ENCODE results near the gene XAGE3.
"Not testable (repeated sequence)": the region's sequence is repeated elsewhere in the genome, so short reads cannot be mapped to it uniquely, and the experiment has no call there.

The XAGE3 gene, protein sequence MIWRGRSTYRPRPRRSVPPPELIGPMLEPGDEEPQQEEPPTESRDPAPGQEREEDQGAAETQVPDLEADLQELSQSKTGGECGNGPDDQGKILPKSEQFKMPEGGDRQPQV

DNA sequence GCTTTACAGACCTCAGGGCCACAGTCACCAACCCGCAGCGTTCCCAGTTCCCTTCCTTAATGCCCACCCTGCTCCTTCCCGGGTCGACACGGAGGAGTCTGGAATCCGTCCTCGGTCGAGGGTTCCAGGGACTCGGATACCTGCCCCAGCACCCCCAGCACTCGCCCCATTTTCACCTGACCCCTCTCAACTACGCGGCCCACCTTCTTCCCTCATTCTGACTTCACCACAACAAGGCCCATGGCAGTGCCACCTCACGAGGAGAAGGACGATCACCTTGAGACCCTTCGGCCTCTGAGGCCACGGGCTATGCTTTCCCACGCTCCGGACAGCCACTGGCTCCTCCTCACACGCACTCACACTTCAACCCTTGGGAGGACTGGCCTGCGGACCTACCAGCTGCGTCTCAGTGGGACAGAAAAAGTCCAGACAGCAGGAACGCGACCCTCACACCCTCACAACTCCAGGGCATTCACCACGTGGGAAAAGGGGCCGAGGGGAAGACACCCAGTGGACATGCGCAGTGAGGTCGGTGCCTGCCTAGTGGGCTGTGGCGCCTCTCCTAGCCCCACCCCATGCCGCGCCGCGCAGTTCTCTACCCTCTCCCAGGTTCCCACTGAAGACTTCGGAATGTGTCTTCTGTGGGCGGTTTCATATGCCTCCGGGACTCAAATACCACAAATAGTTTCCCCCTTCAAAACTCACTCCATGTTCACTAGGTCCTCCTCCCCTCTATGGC lies at the start of gene XAGE3:
Gene XAGE3 (minus strand): TSS at position 474 of the 739 bp plus-strand sequence. CDS start 950 bp downstream, outside the sequence.
- no peak for DNase-seq

DNA sequence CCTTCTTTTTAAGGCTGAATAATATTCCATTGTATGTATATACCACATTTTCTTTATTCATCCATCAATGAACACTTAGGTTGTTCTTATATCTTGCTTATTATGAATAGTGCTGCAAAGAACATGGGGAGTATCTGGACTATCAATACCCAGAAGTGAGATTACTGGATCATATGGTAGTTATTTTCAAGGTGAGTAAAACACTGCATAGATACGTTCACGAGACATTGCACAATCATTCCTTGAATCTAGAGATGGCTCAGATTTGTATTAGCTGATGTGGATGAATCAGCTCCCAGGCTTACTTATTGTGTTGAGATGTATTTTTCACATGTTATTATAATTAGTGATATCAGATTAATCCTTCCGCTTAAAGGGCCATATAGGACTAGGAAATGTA lies 46.8 kb upstream of the XAGE3 start:
- not testable (repeated sequence) for DNase-seq

DNA sequence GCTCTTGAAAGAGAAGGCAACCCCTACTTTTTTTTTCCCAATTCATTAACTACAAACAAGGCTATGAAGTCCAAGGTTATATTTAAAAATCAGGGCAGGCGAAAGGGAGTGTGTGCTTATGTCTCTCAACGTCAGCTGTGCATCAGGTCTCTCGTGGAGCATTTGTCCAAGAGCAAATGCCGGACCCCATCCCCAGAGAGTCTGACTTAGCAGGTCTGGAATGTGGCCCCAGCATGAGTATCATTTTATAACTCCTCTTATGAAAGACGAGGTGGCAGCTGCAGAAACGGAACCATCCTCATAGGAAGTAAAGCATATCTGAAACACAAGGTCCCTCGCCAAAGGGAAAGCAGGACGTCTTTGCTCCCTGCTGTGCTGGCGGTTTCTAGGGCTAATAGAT lies 45.8 kb upstream of the XAGE3 start:
- DNase-seq = not testable (repeated sequence)

DNA sequence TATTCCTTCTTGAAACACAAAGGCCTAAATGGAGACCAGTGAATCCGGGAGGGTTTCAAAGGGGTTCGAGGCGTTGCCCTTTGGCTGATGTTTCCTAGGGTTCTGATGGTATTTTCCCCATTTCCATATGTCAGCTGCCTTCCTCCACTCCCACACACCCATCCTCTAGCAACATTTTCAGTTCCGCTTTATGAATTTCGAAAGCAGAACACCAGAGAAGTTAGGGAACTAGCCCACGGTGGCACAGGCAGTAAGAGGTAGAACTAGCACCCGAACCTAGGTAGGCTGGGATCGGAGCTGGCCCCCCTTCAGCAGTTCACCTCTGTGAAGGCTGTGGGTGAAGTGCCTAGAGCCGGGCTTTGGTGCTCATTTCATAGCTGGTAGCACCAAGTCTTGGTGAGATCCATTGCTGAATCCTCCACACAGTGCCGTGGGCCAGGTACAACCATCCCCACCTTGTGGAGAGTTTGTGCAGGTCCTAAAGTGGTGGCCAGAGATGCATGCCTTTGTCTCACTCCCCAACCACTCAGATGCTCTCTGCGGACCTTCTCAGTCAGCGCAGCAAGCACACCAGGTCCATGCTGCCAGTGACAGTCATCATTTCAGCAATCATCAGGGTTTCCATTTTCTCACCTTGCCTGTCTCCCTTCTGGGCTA lies 41.6 kb upstream of the XAGE3 start:
- DNase-seq = not testable (repeated sequence)

DNA sequence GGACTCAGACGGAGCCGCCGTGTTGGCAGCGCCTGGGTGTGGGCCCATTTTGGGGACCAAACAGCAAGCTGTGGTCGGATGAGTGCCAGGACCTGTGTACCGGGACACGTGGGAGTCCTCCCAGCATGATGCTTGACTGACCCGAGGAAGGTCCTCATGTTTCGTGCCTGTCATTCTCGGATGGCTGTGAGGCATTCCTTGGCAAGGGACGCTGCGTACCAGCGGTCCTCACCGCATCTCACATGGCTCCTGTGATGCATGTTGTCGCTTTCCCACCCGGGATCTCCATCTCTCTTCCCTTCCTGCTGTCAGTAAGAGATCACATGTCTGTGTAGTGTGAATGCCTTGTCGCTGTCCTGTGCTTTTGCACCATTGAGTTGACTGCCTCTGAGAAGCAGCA lies 40.0 kb upstream of the XAGE3 start:
- not testable (repeated sequence) for DNase-seq

DNA sequence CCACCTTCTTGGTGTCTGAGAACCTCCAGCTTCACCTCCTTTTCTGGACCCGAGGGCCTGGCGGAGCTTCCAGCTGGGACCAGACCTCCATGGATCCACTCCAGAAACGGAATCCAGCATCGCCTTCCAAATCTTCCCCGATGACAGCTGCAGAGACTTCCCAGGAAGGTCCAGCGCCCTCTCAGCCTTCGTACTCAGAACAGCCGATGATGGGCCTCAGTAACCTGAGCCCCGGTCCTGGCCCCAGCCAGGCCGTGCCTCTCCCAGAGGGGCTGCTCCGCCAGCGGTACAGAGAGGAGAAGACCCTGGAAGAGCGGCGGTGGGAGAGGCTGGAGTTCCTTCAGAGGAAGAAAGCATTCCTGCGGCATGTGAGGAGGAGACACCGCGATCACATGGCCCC lies 39.3 kb upstream of the XAGE3 start:
- not testable (repeated sequence) for DNase-seq

DNA sequence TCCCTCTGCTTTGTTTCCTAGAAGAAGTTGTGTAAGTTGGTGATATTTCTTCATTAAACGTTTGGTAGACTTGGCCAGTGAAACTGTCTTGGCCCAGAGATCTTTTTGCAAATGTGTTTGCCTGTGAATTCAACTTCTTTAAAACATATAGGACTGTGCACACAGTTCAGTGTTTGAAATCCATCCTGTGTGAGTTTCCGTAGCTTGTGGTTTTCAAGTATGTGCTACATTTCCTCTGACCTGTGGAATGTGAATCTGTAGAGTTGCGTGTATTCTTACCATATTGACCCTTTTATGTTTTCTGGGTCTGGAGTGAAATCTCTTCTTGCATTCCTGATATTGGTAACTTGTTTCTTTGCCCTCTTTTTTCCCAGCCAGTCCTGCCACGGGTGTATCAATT lies 38.2 kb upstream of the XAGE3 start:
- not testable (repeated sequence) for DNase-seq

DNA sequence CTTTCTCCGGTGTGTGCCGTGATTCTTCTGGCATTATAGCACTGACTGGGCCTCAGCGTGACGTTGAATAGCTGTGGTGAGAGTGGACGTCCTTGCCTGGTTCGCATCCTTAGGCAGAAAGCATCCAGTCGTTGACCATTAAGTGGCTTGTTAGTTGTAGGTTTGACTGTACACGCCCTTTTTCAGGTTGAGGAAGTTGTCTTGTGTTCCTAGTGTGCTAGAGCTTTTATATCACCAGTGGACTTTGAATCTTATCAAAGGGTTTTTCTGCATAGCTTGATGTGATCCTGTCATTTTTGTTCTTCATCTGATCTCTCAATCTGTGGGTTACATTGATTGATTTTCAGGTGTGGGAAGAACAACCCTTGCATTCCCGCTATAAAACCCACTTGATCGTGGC lies 37.6 kb upstream of the XAGE3 start:
- DNase-seq = not testable (repeated sequence)

DNA sequence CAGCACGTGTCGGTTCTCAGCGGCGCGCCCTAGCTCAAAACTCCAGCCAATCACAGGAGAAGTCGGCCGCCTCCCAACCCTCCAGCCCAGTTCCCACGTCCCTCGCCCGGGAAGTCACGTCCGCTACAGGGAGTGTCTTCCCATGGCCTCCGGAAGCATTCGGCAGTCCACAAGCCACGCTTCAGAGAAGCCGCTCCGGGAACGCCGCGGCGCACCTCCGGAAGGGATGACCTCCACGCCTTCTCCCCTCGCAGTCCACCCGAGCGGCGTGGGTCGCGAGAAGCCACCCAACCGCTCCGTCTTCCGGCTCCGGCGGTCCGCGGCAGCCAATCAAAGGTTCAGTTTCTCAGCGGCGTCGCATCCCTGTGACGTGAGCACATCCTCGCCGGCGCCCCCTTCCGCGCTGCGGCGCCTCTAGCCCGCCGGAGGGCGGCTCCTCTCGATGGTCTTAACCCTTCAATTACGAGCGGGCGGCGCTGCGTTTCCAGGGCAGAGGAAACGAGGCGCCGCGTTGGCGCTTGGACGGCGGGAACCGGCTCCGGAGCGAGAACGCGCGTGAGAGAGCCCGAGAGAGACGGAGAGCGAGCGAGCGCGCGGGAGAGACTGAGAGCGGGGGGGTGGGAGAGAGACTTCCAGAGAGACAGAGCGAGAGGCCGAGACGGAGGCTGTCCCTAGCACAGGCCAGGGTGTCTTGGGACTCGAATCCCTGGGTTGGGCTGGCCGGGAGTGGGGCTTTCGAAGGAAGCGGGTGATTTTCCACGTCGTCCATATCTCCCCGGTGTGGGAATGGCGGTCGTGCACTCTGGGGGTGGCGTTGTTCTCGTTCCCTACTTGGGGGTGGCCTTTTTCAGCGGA lies 29.2 kb upstream of the XAGE3 start, which contains the start of gene FAM156B:
Gene FAM156B (plus strand): TSS at position 476 of the 855 bp plus-strand sequence. CDS start 9,896 bp downstream, outside the sequence.
- not testable (repeated sequence) for DNase-seq

DNA sequence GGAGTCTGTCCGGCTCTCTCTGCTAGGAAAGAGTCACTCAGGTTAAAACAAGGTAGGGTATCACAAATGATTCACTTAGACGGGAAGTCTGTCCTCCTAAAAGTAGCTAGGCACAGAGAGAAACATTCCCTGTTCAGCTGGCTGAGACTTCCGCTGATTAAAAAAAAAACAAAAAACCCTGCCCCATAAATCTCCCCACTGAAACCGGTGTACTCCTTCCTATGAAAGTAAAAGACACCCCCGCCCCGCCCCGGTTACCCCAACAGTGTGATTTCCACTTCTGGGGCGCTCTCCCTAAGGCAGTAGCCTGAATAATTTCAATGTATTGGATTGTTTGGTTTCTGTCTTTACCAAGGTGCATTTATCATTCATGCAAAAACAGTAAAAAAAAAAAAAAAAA lies 28.6 kb upstream of the XAGE3 start:
- DNase-seq = not testable (repeated sequence)

DNA sequence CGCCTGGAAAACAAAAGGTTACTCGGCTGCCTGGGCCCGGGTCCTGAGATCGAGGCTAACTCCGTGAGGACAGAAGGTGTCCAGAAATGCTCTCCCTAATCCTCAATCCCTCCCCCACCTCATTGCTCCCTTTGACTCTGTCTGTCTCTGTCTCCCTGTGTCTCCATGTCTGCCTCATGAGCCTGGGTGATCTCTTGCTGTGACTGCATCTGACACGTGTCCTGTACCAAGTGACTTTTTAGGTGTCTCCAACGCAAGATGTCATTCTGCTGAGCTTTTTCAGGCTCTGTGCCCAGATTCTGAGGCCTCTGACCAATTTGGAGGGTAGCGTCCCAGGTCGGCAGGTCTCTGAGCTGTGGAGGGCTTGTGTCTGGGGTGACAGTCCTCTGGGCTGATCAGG lies 20.2 kb upstream of the XAGE3 start:
- not testable (repeated sequence) for DNase-seq

DNA sequence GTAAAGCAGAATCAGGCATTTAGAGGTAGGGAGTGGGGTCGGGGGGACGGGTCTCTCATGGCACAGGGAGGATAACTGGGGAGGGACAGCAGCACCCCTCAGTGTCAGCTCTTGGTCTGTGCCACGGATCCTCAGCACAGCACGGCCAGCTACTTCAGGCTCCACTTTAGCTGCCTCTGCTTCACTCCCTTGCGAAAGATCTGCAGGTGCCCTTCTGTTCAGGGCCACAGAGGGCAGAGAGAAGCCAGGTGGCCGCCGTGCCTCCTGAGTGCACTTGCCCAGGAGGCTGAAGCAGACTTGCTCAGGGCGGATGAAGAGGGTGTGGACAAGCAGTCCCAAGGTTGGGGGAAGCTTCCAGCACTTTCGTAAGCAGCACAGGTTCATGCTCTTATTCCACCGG lies 19.6 kb upstream of the XAGE3 start:
- not testable (repeated sequence) for DNase-seq

DNA sequence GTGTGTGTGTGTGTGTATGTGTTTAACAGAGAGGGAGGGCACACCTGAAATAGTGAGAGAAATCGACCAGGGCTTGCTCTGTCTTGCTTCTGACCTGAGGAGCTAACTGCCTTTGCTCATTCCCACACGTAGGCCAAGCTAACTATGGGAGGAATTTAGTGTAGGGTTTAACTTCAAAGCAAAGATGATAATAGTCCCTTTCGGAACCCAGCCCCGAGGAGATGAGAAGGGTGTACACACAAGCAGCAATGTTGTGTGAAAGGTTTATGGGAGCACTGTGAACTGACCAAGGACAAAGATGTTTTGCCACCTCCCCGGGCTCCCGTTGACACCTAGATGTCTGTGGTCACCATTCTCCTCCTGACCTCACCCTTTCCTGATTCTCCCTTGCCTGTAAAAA lies 8.5 kb upstream of the XAGE3 start:
- not testable (repeated sequence) for DNase-seq

DNA sequence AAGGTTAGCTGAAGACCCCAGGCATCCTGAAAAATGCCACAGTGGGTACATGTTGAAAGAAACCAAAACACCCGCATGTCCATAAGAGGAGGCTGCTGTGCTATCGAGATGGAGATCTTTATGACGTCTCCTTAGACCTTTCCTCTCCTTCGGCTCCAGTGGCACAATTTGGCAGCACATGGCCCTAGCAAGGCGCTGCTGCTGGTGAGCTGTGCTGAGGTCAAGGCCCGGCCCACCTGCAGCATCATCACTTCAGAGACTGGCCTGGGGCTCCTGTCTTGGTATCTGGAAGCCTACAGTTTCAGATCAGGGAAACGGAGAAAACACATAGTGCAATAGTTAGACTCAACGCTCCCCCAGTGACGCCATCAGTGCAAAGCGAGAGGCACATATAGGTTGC lies 7.6 kb upstream of the XAGE3 start:
- DNase-seq = not testable (repeated sequence)

DNA sequence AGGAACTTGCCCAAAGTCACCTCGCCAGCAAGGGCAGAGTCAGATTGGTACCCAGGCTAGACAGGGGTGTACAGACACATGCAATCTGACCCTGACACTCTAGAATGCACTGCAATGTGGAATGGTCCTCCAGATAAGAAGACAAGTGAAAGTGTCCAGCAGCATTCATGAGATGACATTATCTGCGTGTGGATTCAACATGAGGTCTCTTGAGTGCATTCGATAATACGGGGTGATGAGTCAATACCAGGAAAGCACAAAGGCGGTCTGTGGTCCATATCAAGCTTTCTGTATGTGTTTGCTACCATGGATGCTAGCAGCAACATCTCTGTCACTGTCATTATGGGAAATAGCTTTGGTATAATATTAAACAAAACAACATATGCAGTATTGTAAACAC lies 6.8 kb upstream of the XAGE3 start:
- DNase-seq = no peak

DNA sequence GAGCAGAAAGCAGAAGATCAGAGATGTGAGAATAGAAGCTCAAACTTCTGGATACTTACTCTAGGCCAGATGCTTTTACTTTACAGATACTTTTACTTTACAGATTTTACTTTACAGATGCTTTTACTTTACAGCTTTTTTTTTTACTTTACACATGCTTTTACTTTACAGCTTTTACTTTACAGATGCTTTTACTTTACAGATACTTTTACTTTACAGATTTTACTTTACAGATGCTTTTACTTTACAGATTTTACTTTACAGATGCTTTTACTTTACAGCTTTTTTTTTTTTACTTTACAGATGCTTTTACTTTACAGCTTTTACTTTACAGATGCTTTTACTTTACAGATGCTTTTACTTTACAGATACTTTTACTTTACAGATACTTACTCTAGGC lies 5.9 kb upstream of the XAGE3 start:
- not testable (repeated sequence) for DNase-seq

DNA sequence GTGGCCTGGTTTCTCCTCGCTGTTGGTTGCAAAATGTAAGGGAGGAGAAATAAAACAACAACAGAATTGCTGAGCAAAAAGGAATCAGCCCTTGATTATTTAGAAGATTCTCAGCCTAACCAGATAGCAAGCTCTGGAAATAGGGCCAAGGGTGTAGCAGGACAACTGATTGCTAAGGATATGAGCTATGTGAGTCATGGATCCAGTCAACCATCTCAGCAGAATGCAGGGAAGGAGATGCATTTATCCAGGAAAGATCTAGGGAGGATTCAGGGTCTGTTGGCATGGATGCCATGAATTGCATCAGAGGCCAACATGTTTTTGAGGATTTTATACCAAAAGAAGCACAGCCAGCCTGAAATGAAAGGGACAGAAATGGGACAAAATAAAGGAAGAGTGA lies 2.2 kb upstream of the XAGE3 start:
- DNase-seq = no peak

DNA sequence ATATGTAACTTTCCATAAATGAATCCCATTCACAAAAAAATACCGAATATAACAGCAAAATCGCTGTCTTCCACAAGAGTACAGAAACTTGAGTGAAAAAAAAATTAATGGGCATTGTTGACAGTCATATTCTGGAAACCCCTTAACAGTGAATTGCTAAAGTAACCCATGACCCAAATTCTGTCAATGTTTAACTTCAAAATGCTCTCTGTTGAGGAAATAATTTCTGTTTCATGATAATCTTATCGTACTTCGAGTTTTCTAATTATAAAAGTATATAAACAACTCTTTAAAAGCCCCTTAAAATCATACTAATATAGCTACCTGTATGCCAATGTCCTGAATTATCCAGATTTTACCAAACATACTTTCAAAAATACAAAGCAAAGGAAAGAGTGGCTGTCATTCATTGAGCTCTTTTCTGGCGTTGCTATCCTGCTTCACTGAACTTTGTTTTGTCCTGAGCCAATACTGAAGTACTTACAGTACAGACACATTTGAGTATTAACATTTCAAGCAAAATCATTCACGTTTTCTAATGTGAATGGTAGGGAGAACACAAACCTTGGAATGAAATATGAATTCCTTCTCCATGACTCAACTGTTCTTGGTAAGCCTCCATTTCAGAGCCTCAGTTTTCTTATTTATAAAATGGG lies 2.4 kb downstream of the XAGE3 start:
- DNase-seq = no peak

DNA sequence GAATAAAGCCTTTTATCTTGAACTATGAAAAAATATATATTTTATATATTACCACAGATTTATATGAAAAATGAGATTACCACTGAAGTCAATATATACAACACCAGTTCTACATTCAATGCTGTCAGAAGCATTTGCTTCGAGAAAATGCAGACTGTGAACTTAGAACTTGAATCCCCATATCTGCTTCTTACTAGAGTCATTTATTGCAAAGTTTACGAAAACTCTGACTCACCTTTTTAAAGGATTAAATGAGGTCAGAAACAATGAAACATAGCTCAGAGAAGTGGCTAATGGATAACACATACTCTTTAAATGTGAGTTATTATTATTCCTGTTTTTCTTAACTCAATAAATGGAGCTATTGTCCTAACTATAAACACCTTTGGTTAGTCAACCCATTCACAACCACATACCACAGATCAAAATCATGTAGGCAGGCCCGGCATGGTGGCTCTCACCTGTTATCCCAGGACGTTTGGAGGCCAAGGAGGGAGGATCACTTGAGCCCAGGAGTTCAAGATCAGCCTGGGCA lies 10.8 kb downstream of the XAGE3 start:
- not testable (repeated sequence) for DNase-seq

DNA sequence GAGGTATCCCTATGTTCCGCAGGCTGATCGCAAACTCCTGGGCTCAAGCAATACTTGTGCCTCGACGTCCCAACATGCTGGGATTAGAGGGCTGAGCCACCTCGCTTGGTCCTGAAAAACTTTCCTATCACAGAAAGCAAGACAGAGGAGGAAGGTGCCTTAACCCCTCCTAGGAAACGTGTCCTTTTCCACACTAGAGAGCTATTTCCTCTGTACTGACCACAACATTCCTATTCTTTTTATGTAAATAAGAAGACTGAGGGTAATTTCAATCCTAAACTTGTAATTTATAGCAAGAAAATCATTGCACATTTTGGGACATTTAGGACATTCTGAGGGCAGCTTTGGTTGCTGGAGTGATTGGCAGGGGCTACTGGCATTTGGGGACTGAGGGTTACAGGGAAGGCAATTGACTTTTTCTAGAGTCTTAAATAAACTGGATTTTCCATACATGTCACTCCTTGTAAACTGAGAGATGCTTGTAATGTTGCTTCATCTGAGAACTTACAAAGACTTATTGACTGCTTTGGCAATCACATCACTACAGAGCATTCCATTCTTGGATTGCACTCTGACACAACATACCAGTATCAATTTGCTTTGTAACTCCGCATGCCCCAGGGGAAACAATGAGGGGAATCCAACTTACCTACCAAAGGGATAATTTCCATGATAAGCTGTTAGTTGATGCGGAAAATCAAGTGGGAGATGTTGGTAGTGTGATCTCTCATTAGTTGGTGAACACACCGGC lies 15.6 kb downstream of the XAGE3 start:
- DNase-seq = no peak

DNA sequence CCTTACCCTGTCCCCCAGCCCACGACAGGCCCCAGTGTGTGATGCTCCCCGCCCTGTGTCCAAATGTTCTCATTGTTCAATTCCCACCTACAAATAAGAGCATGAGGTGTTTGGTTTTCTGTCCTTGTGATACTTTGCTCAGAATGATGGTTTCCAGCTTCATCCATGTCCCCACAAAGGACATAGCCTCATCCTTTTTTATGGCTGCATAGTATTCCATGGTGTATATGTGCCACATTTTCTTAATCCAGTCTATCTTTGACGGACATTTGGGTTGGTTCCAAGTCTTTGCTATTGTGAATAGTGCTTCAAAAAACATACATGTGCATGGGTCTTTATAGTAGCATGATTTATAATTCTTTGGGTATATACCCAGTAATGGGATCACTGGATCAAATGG lies 24.3 kb downstream of the XAGE3 start:
- DNase-seq = not testable (repeated sequence)
